Uterus (tissue), 4 donors: Measurements from ENCODE around the gene ERP29. TPM values are rescaled to one million over a fixed set of nuclear protein-coding genes. Genes with fewer than 3 reads are reported as not detected.

ENCODE experiments used
- DNase-seq, 2 donors: peaks; one replicate each; pipeline ENCODE4 v3.0.0-alpha.2; 2019 to 2020
- H3K27ac ChIP-seq, 2 donors: fragments of 200-600 bp; sonication (generic); 1 replicate in 1 of 2; 2 replicates in 1 of 2; pipeline ENCODE4 v1.5.1; 2016 to 2018
- H3K27me3 ChIP-seq, 2 donors: fragments of 200-600 bp; sonication (generic); one replicate each; pipeline ENCODE4 v1.5.1; 2018 to 2019; ENCODE audit warnings: control low read depth in 1 of 2
- H3K36me3 ChIP-seq, 2 donors: fragments of 200-600 bp; sonication (generic); one replicate each; pipeline ENCODE4 v1.5.1; 2019; ENCODE audit warnings: control low read depth in 1 of 2
- H3K4me1 ChIP-seq, 2 donors: fragments of 200-600 bp; sonication (generic); one replicate each; pipeline ENCODE4 v1.5.1; 2018 to 2019; ENCODE audit warnings: control low read depth in 1 of 2
- H3K4me3 ChIP-seq, 2 donors: fragments of 200-600 bp; sonication (generic); 1 replicate in 1 of 2; 2 replicates in 1 of 2; pipeline ENCODE4 v1.5.1; 2018 to 2019; ENCODE audit warnings: mild to moderate bottlenecking in 1 of 2
- H3K9me3 ChIP-seq, 2 donors: fragments of 200-600 bp; sonication (generic); one replicate each; pipeline ENCODE4 v1.5.1; 2019; ENCODE audit warnings: control low read depth in 1 of 2
- CTCF ChIP-seq, 4 experiments: fragments of 200-600 bp in 2 of 4; fragments of 450-650 bp in 2 of 4; sonication (generic) in 2 of 4; IDR thresholded peaks; one replicate each; pipeline ENCODE4 v1.5.1; 2016 to 2019; ENCODE audit warnings: antibody characterized with exemption in 4 of 4, mild to moderate bottlenecking in 2 of 4, moderate library complexity in 1 of 4
- POLR2A ChIP-seq, 2 donors: fragments of 450-650 bp; IDR thresholded peaks; one replicate each; pipeline ENCODE4 v1.6.1; 2016; ENCODE audit warnings: antibody characterized with exemption in 2 of 2, mild to moderate bottlenecking in 1 of 2, moderate library complexity in 1 of 2
- intact Hi-C: fragments of 100-400 bp; cut with DNase I; formaldehyde crosslinking; loops from one replicate; pipeline ENCODE4 v1.15.1; 2023; ENCODE audit warnings: low total_unique reads
- microRNA-seq: library from miRNA; unstranded; fragments of <30 nt; microRNA quantifications from one replicate; pipeline ENCODE4, GENCODE V29; 2016; ENCODE audit warnings: borderline microRNAs expressed, borderline replicate concordance
- small RNA-seq: library from RNA; depleted of rRNA; stranded (forward); fragments of <200 nt; gene quantifications from one replicate; pipeline ENCODE3, GENCODE V24; 2016
- total RNA-seq, 4 donors: library from RNA; depleted of rRNA in 3 of 4; stranded (reverse); fragments of >200 nt in 3 of 4; gene quantifications; one replicate each; pipeline versions ENCODE4 v1.1.0 to v1.2.4, GENCODE V29; 2014 to 2023
- donor health status: DM: yes; HTN: yes; CAD: no.

Gene ERP29
- total RNA-seq, 4 donors from 2014 or later, result 37.4 to 46.8 (median 42.1) TPM

- no peaks in the 10 kb centered on the region for H3K4me1 ChIP-seq
- no peak overlapping the region for H3K27ac ChIP-seq
- H3K4me3 ChIP-seq, result no peak overlapping the region
- H3K27me3 ChIP-seq, result no peaks in the 10 kb centered on the region
- TF ChIP-seq CTCF (IDR thresholded peaks at IDR 0.05), result no peak
- TF ChIP-seq POLR2A (IDR thresholded peaks at IDR 0.05), result no peak
- intact Hi-C loops, result no loop called here
- H3K36me3 ChIP-seq, result no peaks in the 10 kb centered on the region
- H3K9me3 ChIP-seq, result no peaks in the 10 kb centered on the region
- DNase-seq, result no peak
Measured at GRCh38 chr12:112063273-112063672, 50.0 kb downstream of the ERP29 start.

GRCh38 chr12:112066566-112066965 lies 53.3 kb downstream of the ERP29 start:
- no peaks in the 10 kb centered on the region for H3K4me1 ChIP-seq
- no peak overlapping the region for H3K4me3 ChIP-seq
- H3K36me3 ChIP-seq, result no peaks in the 10 kb centered on the region
- TF ChIP-seq POLR2A (IDR thresholded peaks at IDR 0.05) (no peak), CTCF (IDR thresholded peaks at IDR 0.05) (no peak)
- intact Hi-C loops, result no loop called here
- no peak overlapping the region for H3K27ac ChIP-seq
- H3K9me3 ChIP-seq, result no peaks in the 10 kb centered on the region
- no peaks in the 10 kb centered on the region for H3K27me3 ChIP-seq
- DNase-seq, result no peak

Small RNA genes lying within 50 kb of the gene (microRNA-seq; reads per million reads assigned to microRNA genes)
- not detected for gene MIR3657

Small RNA genes lying within 50 kb of the gene (small RNA-seq; reads per million reads assigned to genes)
- 0.24 reads per million for gene AC004024.1
- not detected for gene MIR3657
- gene RF00019, result not detected

Other genes with a start within 250 kb of the ERP29 start
- gene ALDH2, start 246.5 kb upstream of the ERP29 start, total RNA-seq, result 100 to 1,000 TPM in 1 of 4 donors, 10 to 100 TPM in 3; 13.1 to 102 (median 73.5) TPM
- gene MAPKAPK5, start 171.2 kb upstream of the ERP29 start, total RNA-seq, result 10 to 100 TPM; 20.0 to 53.7 (median 43.1) TPM
- gene TMEM116, start 261 bp upstream of the ERP29 start, total RNA-seq, result 10 to 100 TPM in 2 of 4 donors, 1 to 10 TPM in 2; 1.2 to 21.7 (median 11.5) TPM
- 10 to 100 TPM in 3 of 4 donors, 1 to 10 TPM in 1; 5.3 to 57.4 (median 33.9) TPM for gene NAA25, start 95.4 kb downstream of the ERP29 start, total RNA-seq
- 10 to 100 TPM; 29.1 to 51.6 (median 34.4) TPM for gene TRAFD1, start 112.1 kb downstream of the ERP29 start, total RNA-seq